Activated naive CD8-positive, alpha-beta T cell treated with anti-CD3 and anti-CD28 coated beads for 36 hours (primary cell): ENCODE data around the gene TTC29. TPM values are rescaled to one million over a fixed set of nuclear protein-coding genes. Genes with fewer than 3 reads are reported as not detected.

Experiments used
- DNase-seq: peaks from one replicate; pipeline ENCODE4 v3.0.0; 2021
- H3K27ac Mint-ChIP-seq: one replicate; pipeline ENCODE4 v1.8.0; 2022; ENCODE audit warnings: mild to moderate bottlenecking, moderate library complexity, mixed read lengths
- H3K27me3 Mint-ChIP-seq: one replicate; pipeline ENCODE4 v1.8.0; 2022; ENCODE audit warnings: mild to moderate bottlenecking, mixed read lengths
- H3K36me3 Mint-ChIP-seq: one replicate; pipeline ENCODE4 v1.8.0; 2021; ENCODE audit warnings: mild to moderate bottlenecking, mixed read lengths
- H3K4me1 Mint-ChIP-seq: one replicate; pipeline ENCODE4 v1.8.0; 2021; ENCODE audit warnings: mixed read lengths
- H3K4me3 Mint-ChIP-seq: one replicate; pipeline ENCODE4 v1.8.0; 2022; ENCODE audit warnings: mild to moderate bottlenecking, moderate library complexity, mixed read lengths
- H3K9me3 Mint-ChIP-seq: one replicate; pipeline ENCODE4 v1.8.0; 2022; ENCODE audit warnings: mixed read lengths
- total RNA-seq, 2 experiments: library from RNA; stranded (reverse); gene quantifications; one replicate each; pipeline ENCODE4 v1.2.3, GENCODE V29; 2021

TTC29 gene
- total RNA-seq, 2 experiments from 2014 or later = not detected

DNA sequence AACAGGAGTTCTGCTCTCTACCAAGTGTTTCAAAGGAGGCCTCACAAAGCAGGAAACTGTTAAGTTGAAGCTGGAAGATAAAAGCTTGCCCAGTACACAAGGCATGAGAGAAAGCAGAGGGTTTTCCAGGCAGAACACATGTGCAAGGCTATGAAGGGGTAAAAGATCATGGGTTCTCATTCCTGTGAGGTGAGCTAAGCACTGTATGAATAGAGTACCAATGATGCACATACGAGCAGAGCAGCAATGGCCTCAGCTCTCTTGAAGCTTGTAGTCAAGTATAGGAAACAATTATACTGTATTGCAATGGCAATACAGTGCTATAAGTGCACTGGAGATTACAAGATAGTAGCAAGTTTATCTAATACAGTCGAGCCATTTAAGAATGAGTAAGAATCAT lies 18.0 kb downstream of the TTC29 start:
- no peak overlapping the region for H3K27ac Mint-ChIP-seq
- no peak for DNase-seq
- no peaks in the 10 kb centered on the region for H3K4me1 Mint-ChIP-seq
- no peak overlapping the region for H3K4me3 Mint-ChIP-seq
- no peaks in the 10 kb centered on the region for H3K9me3 Mint-ChIP-seq
- H3K27me3 Mint-ChIP-seq = peaks cover 25% of the 10 kb centered on the region
- H3K36me3 Mint-ChIP-seq = no peaks in the 10 kb centered on the region

DNA sequence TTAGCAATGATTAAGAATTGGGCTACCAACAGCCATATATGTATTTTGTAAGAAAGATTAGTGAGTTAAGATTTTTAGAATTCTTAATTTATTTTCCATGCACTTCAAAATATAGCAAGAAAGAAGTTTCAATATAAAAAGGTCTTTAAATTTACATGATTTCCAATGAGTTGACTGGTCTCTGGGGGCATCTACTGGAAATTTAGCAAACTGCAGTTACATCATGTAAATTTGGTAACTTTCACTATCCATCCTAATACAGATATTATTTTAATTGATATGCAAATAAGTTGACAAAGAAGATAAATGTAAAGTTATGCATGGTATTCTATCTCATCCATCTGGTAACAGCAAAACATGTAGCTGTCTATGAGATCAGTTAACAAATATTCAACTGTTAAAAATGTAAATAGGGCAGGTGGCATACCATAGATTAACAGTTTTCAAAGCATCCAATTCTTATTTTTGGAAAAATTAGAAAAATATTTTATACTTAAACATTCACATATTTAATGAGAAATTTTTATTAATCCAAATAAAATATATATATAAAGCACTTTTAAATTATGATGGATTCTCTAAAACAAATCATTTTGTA lies 29.1 kb downstream of the TTC29 start:
- no peaks in the 10 kb centered on the region for H3K9me3 Mint-ChIP-seq
- H3K27ac Mint-ChIP-seq = no peak overlapping the region
- H3K36me3 Mint-ChIP-seq = no peaks in the 10 kb centered on the region
- H3K27me3 Mint-ChIP-seq = peaks cover 12% of the 10 kb centered on the region
- no peak overlapping the region for H3K4me3 Mint-ChIP-seq
- DNase-seq = no peak
- H3K4me1 Mint-ChIP-seq = no peaks in the 10 kb centered on the region

DNA sequence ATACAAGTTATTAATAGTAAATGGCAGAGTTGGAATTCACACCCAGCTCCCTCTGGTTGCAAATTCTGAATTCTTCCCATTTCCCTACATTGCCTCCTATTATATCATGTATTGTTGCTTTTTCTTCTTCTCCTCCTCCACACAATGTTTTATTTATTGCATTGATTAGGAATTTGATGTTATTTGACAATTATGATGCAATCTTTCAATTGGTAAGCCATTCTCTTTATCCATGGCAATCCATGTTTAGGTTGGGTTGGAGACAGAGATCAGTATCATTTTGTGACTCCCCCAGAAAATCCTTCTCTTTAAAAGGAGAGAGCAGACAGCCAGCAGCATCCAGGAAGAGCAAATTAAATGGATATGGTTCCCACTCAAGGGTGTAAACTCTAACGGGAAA lies 30.5 kb downstream of the TTC29 start:
- no peaks in the 10 kb centered on the region for H3K4me1 Mint-ChIP-seq
- H3K9me3 Mint-ChIP-seq = no peaks in the 10 kb centered on the region
- no peak overlapping the region for H3K27ac Mint-ChIP-seq
- H3K27me3 Mint-ChIP-seq = peaks cover 12% of the 10 kb centered on the region
- no peak for DNase-seq
- H3K4me3 Mint-ChIP-seq = no peak overlapping the region
- no peaks in the 10 kb centered on the region for H3K36me3 Mint-ChIP-seq

DNA sequence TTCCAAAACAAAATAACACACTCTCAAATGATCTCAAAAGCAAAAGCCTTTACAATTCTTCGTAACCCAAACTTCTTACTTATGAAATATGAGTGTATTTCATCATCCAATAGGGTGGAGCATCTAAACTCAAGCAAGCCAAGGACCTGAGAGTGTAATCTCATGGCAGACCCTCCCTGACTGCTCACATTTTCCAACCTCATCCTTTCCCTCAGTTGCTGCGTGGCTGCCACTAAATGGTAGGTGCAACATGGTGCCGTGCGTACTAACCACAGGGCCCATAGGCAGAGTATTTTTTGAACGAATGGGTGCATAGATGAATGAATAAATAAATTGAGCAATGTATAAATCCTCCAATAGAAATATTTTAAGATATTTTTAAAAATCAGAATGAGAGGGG lies 45.4 kb downstream of the TTC29 start:
- no peak overlapping the region for H3K4me3 Mint-ChIP-seq
- no peaks in the 10 kb centered on the region for H3K9me3 Mint-ChIP-seq
- H3K27ac Mint-ChIP-seq = no peak overlapping the region
- H3K27me3 Mint-ChIP-seq = peaks cover 30% of the 10 kb centered on the region
- peaks cover 4% of the 10 kb centered on the region for H3K4me1 Mint-ChIP-seq
- no peaks in the 10 kb centered on the region for H3K36me3 Mint-ChIP-seq
- peak; percentile 9 for DNase-seq

DNA sequence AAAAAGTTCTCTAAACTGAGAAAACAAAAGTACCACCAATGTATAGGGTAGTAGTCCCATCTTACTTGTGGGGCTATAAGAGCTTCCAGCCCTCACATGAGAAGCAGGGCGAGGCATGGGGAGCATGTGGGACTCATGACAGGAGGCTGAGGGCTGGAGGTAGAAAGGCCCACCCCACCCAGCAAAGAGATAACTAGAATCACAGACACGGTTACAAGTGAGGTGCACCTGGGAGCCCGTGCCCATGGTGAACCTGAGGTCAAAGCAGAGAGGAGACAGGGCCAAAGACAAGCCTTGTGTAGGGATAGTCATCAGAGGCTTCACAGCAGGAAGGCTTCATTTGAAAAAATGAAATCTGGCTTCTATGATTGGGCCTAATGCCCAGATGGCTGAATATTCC lies 55.4 kb downstream of the TTC29 start:
- Mint-ChIP-seq H3K4me3 (no peak overlapping the region), H3K27me3 (peaks cover 11% of the 10 kb centered on the region), H3K9me3 (no peaks in the 10 kb centered on the region), H3K27ac (no peak overlapping the region), H3K4me1 (no peaks in the 10 kb centered on the region), H3K36me3 (no peaks in the 10 kb centered on the region)
- DNase-seq = no peak

DNA sequence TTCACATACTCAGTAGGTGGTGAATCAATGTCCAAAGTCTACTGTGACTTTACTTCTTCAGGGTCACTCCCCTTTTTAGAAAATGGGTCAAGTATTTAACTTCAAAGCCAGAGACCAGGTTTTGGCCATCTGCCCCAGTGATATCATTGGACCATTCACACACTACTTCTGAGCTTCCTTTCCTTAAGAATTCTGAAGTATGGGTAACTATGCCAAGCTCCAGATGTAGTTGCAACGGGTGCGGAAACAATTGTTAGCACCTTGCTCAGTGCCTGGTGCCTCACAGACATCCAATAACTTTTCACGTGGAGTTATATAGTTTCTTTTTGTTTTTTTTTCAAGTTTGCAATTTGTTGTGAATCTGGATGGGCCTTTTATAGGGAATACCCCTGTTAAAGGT lies 62.6 kb downstream of the TTC29 start:
- Mint-ChIP-seq H3K27ac (no peak overlapping the region), H3K36me3 (no peaks in the 10 kb centered on the region), H3K9me3 (no peaks in the 10 kb centered on the region), H3K4me1 (no peaks in the 10 kb centered on the region), H3K27me3 (peaks cover 4% of the 10 kb centered on the region), H3K4me3 (no peak overlapping the region)
- DNase-seq = no peak

DNA sequence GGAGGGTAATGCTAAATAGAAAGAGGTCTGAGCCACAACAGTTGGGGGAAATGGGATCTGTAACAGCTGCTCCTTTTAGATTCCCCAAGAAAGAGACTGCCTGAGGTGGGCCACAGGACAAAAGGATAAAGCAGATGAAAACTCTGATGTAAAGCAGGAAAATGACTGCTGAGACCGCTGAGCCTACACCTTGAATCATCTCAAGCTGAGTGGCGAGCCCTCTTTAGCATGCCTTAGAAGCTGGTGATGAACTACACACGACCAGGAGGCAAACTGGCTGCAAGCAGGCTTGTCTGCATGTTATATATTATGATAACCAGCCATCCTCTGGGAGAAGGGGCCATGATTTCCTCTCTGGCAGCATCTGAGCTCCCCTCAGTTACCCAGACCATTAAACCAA lies 88.4 kb downstream of the TTC29 start:
- no peak for DNase-seq
- Mint-ChIP-seq H3K27ac (no peak overlapping the region), H3K36me3 (no peaks in the 10 kb centered on the region), H3K9me3 (no peaks in the 10 kb centered on the region), H3K27me3 (peaks cover 12% of the 10 kb centered on the region), H3K4me3 (no peak overlapping the region), H3K4me1 (no peaks in the 10 kb centered on the region)

DNA sequence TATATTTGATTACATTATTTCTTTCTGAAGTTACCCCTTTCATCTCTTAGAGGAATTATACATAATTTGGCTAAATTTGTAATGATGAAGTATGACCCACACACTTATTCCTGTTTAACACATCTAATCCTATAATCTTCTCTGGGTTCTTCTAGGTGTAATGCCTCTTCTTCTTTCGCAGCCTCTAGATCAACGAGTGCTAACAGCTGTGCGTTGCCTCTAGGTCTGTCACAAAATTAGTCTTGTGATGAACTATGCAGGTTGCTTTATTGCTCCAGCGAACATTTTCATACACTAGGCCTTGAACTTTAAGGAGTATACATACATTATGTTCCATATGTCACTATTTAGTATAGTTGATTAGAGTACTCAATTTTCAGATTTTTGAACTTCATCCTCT lies 89.9 kb downstream of the TTC29 start:
- H3K4me3 Mint-ChIP-seq = no peak overlapping the region
- H3K27me3 Mint-ChIP-seq = peaks cover 12% of the 10 kb centered on the region
- no peaks in the 10 kb centered on the region for H3K9me3 Mint-ChIP-seq
- H3K36me3 Mint-ChIP-seq = no peaks in the 10 kb centered on the region
- H3K4me1 Mint-ChIP-seq = no peaks in the 10 kb centered on the region
- no peak overlapping the region for H3K27ac Mint-ChIP-seq
- DNase-seq = no peak

DNA sequence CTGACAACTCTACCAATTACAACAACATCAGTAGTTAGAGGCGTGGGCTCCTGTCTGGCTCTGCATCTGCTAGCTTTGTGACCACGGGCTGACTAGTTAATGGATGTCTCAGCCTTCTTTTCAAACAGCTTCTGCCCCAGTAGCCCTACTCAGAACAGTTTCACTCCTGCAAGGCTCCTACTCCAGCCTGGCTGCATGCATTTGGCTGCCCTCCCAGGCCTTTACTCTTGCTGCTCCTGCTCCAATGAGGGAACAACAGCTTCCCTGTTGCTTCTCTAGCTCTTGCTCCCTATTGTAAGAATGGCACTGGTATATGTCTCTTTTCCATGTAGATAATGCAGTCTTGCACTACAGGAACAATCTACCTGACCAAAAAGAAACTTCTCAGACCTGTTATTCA lies 93.3 kb downstream of the TTC29 start:
- Mint-ChIP-seq H3K27ac (no peak overlapping the region), H3K9me3 (no peaks in the 10 kb centered on the region), H3K4me1 (no peaks in the 10 kb centered on the region), H3K36me3 (no peaks in the 10 kb centered on the region), H3K4me3 (no peak overlapping the region), H3K27me3 (peaks cover 12% of the 10 kb centered on the region)
- no peak for DNase-seq

DNA sequence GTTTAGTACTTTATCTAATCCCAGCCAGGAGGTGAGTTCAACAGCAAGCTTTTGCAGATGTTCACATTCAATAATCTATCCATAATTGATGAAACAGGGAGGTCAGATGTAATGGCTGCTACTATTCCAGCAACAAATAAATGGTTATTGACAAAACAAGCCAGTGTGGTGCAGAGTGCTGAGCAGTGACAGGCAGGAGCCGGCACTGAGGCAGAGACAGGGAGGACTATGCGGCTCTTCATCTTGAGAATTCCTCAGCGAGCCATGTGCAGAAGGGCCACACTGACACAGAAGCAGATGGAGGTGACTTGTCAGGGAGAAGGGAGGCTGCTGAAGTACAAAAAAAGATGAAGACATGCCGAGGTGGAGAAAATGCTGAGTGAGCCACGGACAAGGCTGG lies 98.3 kb downstream of the TTC29 start:
- DNase-seq = no peak
- no peaks in the 10 kb centered on the region for H3K9me3 Mint-ChIP-seq
- H3K27me3 Mint-ChIP-seq = peaks cover 8% of the 10 kb centered on the region
- H3K36me3 Mint-ChIP-seq = no peaks in the 10 kb centered on the region
- H3K4me1 Mint-ChIP-seq = no peaks in the 10 kb centered on the region
- no peak overlapping the region for H3K4me3 Mint-ChIP-seq
- no peak overlapping the region for H3K27ac Mint-ChIP-seq

DNA sequence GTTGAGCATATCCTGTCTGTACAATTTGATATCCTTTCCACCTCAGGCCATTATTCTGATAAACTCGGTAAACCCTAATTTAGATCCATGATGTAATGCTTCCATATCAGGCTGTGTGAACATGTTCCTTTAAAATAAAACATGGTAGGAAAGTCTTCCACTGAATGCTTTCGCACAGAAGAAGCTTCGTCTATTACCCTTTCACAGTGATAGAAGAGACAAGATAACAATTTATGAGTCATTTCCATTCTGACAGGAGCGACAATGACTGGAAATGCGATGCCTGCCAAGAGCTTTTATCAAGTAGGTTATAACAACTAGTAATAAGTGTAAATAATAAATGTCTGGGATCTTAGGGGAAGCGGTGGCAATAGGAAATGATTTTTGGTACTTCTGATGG lies 98.8 kb downstream of the TTC29 start:
- Mint-ChIP-seq H3K27ac (no peak overlapping the region), H3K36me3 (no peaks in the 10 kb centered on the region), H3K27me3 (peaks cover 8% of the 10 kb centered on the region)

DNA sequence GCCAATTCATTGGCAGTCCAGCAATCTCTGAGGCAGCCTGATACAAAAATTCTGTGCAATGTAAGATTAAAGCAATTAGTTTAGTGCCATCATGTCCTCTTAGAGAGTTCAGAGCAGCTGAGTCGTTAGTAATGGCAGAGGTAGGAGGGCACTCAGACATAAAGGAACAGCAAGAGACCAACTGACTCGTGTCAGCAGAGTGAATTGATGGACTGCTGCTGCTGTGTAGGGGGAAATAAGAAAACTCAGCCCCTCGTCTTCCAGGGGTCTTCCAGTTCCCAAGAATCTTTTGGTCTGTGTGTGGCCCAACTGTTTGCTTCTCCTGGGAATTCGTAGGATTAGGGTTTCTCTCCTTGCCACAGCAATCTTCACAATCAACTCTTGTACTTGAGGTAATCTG lies 100.9 kb downstream of the TTC29 start:
- Mint-ChIP-seq H3K4me1 (no peaks in the 10 kb centered on the region), H3K36me3 (no peaks in the 10 kb centered on the region), H3K27ac (no peak overlapping the region), H3K4me3 (no peak overlapping the region), H3K9me3 (no peaks in the 10 kb centered on the region), H3K27me3 (peaks cover 8% of the 10 kb centered on the region)
- no peak for DNase-seq

More for the DNA sequence above, 98.8 kb downstream of the TTC29 start:
- no peak for DNase-seq
- H3K4me3 Mint-ChIP-seq = no peak overlapping the region
- no peaks in the 10 kb centered on the region for H3K9me3 Mint-ChIP-seq
- no peaks in the 10 kb centered on the region for H3K4me1 Mint-ChIP-seq

DNA sequence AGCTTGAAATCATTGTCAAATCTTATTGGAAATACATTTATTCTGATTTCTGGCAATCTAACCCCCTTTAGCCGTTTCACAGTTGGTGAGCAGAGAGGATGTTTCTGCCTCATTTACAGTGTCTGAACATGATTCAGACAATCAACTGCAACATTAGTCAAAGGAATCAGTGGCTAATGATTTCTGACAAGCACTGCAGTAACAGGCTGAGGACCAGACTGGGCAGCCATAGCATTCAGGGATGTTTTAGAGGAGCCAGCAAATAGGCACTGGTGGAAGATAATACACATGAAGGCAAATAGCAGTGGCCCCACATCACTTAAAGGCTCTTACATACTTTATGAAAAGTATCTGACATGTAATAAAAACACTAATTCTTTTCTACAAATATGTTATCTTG lies 102.8 kb downstream of the TTC29 start:
- H3K4me1 Mint-ChIP-seq = no peaks in the 10 kb centered on the region
- peaks cover 8% of the 10 kb centered on the region for H3K27me3 Mint-ChIP-seq
- H3K36me3 Mint-ChIP-seq = no peaks in the 10 kb centered on the region
- no peak overlapping the region for H3K4me3 Mint-ChIP-seq
- H3K9me3 Mint-ChIP-seq = no peaks in the 10 kb centered on the region
- DNase-seq = no peak
- H3K27ac Mint-ChIP-seq = no peak overlapping the region

DNA sequence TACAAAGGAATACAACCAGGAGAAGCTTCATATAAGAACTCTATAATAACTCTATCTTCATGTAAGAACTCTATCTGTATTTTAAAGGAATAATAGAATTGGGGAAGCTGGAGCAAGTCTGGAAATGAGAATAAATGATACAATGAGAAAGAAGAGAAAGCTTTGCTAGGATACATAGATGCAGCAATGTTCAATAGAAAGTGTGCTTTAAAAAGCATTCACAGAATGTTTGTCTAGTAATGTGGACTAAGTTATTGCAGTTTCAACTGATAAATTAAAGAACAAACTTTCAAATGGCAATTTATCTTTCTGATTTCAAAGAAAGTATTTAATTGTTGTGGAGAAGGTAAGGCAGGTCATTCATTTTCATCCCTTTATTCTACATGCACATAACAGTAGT lies 104.9 kb downstream of the TTC29 start:
- Mint-ChIP-seq H3K4me3 (no peak overlapping the region), H3K27ac (no peak overlapping the region), H3K36me3 (no peaks in the 10 kb centered on the region), H3K9me3 (no peaks in the 10 kb centered on the region), H3K27me3 (peaks cover 11% of the 10 kb centered on the region), H3K4me1 (no peaks in the 10 kb centered on the region)
- no peak for DNase-seq

DNA sequence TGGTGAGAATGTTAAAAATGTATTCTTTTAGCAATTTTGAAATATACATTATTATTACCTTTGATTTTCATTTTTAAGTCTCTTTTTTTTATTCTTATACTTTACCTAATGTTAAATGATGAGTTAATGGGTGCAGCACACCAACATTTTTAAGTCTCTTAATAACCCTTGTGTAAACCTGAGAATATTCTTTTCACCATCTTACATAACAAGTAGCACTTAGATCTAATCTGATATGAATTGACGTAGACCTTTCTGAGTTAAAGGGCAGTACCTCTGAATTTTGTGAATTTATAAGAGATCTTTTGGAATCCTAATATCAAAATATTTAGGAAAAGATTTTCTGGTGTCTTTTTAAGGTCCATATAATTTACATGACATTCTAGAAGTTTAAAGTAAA lies 110.6 kb downstream of the TTC29 start:
- Mint-ChIP-seq H3K4me1 (no peaks in the 10 kb centered on the region), H3K27me3 (peaks cover 15% of the 10 kb centered on the region), H3K9me3 (no peaks in the 10 kb centered on the region), H3K36me3 (no peaks in the 10 kb centered on the region), H3K4me3 (no peak overlapping the region), H3K27ac (no peak overlapping the region)
- no peak for DNase-seq

DNA sequence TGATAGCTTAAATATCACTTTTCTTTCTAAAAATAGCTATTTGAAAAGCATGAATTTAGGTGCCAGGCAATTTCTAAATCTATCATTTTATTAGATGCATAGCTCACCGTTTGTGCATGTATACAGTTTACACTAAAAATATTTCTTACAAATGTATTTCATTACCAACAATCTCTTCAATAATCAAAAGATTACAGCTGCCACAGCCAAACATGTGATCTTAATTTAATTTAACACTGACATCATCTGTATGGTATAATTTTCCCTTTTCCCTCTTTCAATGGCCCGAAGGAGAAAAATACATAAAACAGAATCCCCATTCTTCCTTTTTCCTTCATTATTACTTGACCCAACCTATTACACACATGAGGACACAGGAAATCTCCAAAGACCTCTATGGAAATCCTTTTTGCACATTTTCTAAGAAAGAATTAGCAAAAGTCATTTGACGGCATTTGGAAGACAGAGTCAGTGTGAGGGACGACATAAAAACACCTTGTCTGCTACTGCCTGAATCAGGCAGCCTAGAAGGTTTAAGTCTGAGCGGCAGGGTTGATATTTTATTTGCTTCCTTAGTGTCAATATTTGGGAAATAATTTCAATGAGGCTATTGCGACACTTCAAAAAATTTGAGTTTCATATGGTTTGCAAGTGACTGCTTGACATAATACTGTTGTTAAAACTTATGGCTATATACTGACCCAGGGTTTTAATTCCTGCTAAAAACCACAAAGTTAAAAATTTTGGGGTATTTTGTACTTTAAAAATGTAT lies 111.2 kb downstream of the TTC29 start:
- H3K36me3 Mint-ChIP-seq = no peaks in the 10 kb centered on the region
- H3K27me3 Mint-ChIP-seq = peaks cover 15% of the 10 kb centered on the region
- DNase-seq = no peak
- H3K4me3 Mint-ChIP-seq = no peak overlapping the region
- H3K9me3 Mint-ChIP-seq = no peaks in the 10 kb centered on the region
- H3K27ac Mint-ChIP-seq = no peak overlapping the region
- H3K4me1 Mint-ChIP-seq = no peaks in the 10 kb centered on the region
